Rectal smooth muscle tissue (tissue), 1 donor: ENCODE measurements around the gene CABP7.

Experiments used
- H3K27ac ChIP-seq: one replicate; pipeline ENCODE4 v1.7.0; 2013; ENCODE audit warnings: low read depth, low read length, inconsistent platforms
- H3K27me3 ChIP-seq: one replicate; pipeline ENCODE4 v1.7.0; 2013; ENCODE audit warnings: low read length; ENCODE audit not compliant: control insufficient read depth, insufficient read depth
- H3K36me3 ChIP-seq: one replicate; pipeline ENCODE4 v1.7.0; 2013; ENCODE audit warnings: low read length; ENCODE audit not compliant: control insufficient read depth, insufficient read depth
- H3K4me1 ChIP-seq: one replicate; pipeline ENCODE4 v1.7.0; 2013; ENCODE audit warnings: low read length; ENCODE audit not compliant: control insufficient read depth, insufficient read depth
- H3K4me3 ChIP-seq: one replicate; pipeline ENCODE4 v1.7.0; 2013; ENCODE audit warnings: low read length
- H3K9ac ChIP-seq: one replicate; pipeline ENCODE4 v1.7.0; 2013; ENCODE audit warnings: low read length

The CABP7 gene

DNA sequence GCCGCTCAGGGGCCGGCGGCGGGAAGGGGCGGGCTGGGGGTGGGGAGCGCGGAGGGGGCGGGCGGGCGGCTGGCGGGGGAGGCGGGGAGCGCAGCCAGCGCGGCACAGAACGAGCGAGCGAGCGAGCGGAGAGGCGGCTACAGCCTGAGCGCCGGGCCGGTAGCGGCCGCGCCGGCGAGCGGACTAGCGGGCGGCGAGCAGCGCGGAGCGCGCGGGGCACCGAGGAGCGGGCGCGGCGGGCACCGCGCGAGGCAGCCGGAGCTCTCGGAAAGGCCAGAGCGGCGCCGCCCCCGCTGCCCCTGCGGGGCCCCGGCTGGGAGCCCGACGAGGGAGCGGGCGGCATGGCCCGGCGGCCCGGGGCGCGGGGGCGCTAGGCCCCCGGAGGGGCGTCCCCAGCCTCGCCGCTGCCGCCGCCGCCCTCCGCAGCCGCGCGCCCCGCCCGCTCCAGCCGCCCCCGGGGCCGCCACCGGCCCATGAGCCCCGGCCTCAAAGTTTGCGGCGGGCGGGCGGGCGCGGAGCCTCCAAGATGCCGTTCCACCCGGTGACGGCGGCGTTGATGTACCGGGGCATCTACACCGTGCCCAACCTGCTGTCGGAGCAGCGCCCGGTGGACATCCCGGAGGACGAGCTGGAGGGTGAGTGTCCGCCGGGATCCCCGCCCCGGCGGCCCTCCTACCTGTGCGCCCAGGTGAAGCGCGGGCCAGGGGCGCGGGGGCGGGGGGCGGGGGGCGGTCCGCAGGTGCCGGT is at the start of gene CABP7:
Gene CABP7 (plus strand): TSS at position 105 of the 747 bp plus-strand sequence. CDS start 422 bp downstream, at position 527.
- Histone ChIP-seq H3K4me3 (peak within 1 kb of the TSS; percentile 27), H3K27me3 (peaks cover 20% of the 10 kb centered on the region)

DNA sequence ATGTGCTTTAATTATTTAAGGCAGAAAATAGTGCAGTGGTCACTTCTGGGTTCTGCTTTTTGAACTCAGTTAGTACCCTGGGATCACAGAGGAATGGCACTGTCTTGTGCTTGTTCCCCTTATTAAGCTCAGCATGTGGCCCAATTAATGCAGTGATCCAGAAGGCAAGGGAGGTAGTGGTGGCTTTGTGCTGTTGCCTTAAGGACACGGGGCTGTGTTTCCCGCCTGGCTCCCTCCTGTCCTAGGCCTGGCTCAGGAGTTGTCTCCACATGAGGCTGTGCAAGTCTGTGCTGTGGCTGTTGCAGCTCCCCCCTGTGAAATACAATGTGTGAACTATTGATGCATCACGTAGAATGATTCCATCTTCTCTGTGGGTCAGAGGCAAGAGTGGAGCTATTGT is 49.2 kb upstream of the CABP7 start:
- H3K4me3 ChIP-seq = no peak overlapping the region
- H3K9ac ChIP-seq = no peak overlapping the region
- H3K36me3 ChIP-seq = peaks cover 28% of the 10 kb centered on the region
- no peak overlapping the region for H3K27ac ChIP-seq
- H3K27me3 ChIP-seq = no peaks in the 10 kb centered on the region
- H3K4me1 ChIP-seq = no peaks in the 10 kb centered on the region

More for the DNA sequence above, at the start of gene CABP7:
- Histone ChIP-seq H3K4me1 (no peaks in the 10 kb centered on the region), H3K9ac (no peak within 1 kb of the TSS), H3K27ac (no peak within 1 kb of the TSS), H3K36me3 (no peaks in the 10 kb centered on the region)

DNA sequence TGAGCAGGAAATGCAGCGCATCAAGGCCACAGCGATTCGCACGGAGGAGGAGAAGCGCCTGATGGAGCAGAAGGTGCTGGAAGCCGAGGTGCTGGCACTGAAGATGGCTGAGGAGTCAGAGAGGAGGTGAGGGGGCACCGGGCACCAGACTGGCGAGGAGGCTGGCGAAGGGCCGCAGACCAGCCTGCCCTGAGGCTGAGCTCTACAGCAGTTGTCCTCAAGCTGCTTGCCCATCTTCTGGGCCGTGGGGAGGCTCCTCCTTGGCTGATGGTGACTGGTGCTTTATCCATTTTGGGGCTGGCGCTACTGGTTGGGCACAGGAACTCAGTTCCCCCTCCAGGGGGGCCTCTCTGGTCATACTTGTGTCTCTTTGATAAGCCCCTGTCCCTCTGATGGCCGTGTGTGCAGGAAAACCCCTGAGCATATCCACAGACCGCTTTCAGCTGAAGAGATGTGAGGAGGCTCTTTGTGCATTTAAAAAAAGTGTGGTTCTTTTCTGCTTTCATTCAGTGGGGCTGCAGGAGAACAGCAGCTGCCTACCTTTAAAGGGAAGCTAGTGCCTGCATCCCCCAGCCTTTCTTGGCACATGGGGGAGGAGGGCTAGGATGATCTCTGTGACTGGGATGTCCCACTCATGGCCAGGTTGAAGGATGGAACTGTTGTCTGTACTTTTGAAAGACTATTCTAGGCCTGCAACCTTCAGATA is 46.3 kb upstream of the CABP7 start:
- Histone ChIP-seq H3K36me3 (peaks cover 46% of the 10 kb centered on the region), H3K27ac (no peak overlapping the region), H3K27me3 (no peaks in the 10 kb centered on the region), H3K4me3 (no peak overlapping the region), H3K9ac (no peak overlapping the region), H3K4me1 (no peaks in the 10 kb centered on the region)

DNA sequence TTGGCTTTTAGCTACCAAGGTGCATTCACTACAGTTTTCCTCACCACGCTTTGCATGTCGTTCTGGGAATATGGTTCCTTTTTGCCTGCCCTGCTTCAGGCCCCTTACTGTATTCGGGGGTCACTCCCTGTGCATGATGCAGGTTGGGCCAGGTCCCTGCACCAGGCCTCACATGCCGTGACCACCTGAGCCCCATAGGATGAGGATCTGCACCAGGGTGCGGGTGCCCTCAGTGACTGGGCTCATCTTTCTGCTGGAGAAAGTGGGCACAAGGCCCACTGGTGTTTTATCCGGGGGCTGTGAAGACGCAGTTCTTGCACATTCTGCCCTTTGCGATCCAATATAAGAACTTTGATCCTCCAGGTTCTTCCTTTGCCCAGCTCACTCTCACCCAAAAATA is 45.7 kb upstream of the CABP7 start:
- Histone ChIP-seq H3K4me3 (no peak overlapping the region), H3K27me3 (no peaks in the 10 kb centered on the region), H3K4me1 (no peaks in the 10 kb centered on the region), H3K9ac (no peak overlapping the region), H3K27ac (no peak overlapping the region), H3K36me3 (peaks cover 45% of the 10 kb centered on the region)

DNA sequence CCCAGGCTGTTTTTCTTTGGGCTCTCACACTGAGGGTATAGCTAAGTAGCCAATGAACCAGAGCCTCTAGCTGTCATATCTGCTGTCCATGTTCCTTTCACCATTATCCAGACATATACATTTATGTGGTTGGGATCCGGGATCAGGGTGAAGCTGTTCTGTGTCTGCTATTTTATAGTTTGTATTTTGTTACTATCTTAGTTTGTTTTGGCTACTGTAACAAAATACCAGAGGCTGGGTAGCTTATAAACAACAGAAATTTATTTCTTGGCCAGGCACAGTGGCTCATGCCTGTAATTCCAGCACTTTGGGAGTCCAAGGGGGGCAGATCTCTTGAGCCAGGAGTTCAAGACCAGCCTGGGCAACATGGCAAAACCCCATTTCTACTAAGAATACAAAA is 40.5 kb upstream of the CABP7 start:
- no peak overlapping the region for H3K9ac ChIP-seq
- no peak overlapping the region for H3K4me3 ChIP-seq
- no peaks in the 10 kb centered on the region for H3K27me3 ChIP-seq
- no peak overlapping the region for H3K27ac ChIP-seq
- peaks cover 44% of the 10 kb centered on the region for H3K36me3 ChIP-seq
- H3K4me1 ChIP-seq = peaks cover 4% of the 10 kb centered on the region

DNA sequence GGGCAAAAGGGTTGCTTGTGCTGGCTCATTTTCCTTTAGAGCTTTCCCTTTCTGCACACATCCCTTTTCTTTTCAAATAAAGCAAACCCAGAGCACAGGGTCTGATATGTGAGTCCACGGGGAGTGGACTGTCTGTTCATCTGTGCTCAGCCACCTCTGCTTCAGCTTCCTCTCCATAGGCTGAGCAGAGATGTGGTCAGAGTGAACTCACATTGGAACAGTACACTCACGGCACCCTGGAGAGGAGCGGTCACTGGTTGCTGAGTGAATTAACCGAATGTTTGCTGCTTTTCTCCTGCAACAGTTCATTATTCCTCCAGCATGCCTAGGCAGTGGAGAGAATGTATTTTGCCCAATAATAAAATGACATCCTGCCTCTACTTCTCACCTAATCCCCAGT is 36.3 kb upstream of the CABP7 start:
- Histone ChIP-seq H3K27ac (no peak overlapping the region), H3K4me3 (no peak overlapping the region), H3K9ac (no peak overlapping the region), H3K4me1 (peaks cover 4% of the 10 kb centered on the region), H3K27me3 (no peaks in the 10 kb centered on the region), H3K36me3 (peaks cover 17% of the 10 kb centered on the region)

DNA sequence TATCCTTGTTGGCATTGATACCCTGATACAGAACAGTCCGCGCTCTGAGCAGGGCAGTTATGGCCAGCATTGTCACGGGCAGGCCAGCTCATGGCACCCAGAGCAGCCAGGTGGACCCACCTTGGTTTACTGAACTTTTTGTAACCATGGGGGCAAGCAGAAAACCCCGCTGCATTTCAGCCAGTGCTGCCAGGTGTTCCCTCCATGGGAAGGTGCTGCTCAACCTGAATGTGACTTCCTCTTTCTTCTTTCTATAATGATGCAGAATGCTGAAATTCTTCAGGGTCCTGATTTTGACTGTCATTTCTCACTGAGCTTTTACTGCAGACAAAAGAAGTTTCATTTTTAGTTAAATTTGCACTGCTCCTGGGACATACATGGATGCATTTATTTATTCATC is 35.6 kb upstream of the CABP7 start:
- Histone ChIP-seq H3K4me1 (peaks cover 4% of the 10 kb centered on the region), H3K4me3 (no peak overlapping the region), H3K9ac (no peak overlapping the region), H3K27me3 (no peaks in the 10 kb centered on the region), H3K36me3 (peaks cover 14% of the 10 kb centered on the region), H3K27ac (no peak overlapping the region)

DNA sequence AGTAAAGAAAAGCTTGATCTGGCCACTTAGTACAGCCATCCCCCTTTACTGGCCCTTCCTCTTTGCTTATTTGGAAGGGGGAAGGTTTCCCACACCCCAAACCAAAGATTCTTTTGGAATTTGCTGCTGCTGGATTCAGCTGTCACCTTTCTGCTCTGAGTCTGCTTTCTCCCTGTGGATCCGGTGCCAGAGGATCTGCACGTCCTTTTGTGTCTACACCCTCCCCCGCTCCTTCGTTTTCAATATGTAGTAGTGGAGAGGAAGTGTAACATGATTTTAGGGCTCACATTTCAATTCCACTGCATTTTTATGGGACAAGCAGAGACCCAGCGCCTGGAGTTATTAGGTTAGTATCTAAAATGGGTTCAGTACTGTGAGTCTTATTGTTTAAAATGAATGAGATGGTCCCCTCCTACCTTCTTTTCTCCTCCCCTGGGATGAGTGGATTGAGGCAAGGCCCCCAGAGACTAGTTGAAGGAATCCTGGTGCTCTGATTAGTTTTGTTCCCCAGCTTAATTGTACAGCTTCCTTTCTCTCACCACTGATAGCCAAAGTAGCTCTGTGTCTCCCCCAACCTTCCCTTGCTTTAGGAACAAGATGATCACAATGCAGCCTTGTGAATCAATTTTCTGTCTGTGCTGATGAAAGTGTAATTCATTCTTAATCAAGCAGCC is 30.5 kb upstream of the CABP7 start:
- Histone ChIP-seq H3K4me3 (no peak overlapping the region), H3K27me3 (no peaks in the 10 kb centered on the region), H3K4me1 (peaks cover 4% of the 10 kb centered on the region), H3K27ac (no peak overlapping the region), H3K36me3 (peaks cover 14% of the 10 kb centered on the region), H3K9ac (no peak overlapping the region)

DNA sequence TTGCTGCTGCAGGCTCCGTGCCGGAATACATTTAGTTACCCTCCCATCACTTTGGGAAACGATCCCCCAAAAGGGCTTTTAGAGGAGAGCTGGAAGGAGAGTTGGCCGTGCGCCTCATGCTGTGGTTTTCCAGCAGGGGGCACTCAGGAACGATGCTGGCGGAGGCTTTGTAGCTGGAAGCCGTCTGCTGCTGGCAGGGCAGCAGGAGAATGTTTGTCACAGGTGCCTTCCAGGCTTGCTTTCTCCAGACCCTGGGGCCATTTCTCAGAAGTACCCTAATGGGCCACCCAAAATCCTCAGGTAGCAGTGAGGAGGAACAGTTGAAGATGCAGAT is 30.0 kb upstream of the CABP7 start:
- H3K4me1 ChIP-seq = peaks cover 4% of the 10 kb centered on the region
- H3K4me3 ChIP-seq = no peak overlapping the region
- H3K9ac ChIP-seq = no peak overlapping the region
- no peaks in the 10 kb centered on the region for H3K27me3 ChIP-seq
- peaks cover 14% of the 10 kb centered on the region for H3K36me3 ChIP-seq
- H3K27ac ChIP-seq = no peak overlapping the region

DNA sequence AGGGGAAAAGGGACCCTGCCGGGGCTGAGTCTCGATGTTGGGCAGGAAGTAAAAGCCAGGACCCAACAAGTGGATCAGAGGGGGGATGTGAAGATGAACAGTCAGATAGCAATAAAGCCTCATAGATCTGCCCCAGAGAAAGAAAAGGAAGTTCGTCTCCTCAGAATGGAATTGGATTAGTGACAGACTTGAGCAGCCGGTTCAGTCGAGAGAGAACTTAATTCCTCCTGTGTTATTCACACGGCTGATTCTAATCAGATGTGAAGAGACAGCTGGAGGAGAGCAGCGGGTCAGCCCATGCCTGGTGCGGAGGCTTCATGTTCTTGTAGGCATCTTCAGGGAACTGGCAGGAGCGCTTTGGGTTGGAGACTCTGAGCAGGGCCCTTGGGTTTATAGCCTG is 29.3 kb upstream of the CABP7 start:
- Histone ChIP-seq H3K9ac (no peak overlapping the region), H3K4me3 (no peak overlapping the region), H3K4me1 (peaks cover 4% of the 10 kb centered on the region), H3K27ac (no peak overlapping the region), H3K36me3 (peaks cover 14% of the 10 kb centered on the region), H3K27me3 (no peaks in the 10 kb centered on the region)

DNA sequence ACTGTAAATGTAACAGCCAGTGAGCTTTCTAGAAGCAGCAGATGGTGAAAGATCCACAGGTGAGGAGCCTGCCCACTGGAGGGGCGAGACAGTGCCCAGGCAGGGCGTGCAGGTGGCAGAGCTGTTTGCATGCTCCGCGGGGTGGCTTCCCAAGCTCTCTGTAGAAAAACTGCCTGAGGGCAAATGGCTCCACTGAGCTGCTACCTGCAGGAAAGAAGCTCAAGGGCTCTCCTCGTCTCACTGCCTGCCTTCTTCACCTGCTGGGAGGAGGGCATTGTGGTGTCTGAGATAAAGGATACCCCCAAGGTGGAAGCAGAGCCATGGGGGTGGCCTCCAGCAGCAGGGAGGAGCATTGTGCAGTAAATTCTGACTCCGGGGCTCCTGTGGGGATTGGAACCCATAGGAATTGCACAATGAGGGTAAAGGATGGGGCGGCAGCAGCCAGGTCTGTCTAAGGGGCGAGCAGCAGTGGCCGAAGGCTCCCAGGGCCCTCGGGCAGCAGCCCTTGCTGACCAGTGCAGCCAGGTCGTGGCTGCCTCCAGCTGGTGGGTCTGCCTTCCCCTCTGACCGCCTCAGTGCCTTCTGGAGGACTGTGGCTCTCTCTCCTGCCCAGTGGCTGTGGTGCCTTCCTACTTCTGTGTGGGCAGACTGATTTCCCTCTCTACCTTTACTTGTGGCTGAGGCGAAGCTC is 28.0 kb upstream of the CABP7 start:
- no peak overlapping the region for H3K9ac ChIP-seq
- H3K36me3 ChIP-seq = peaks cover 15% of the 10 kb centered on the region
- H3K27me3 ChIP-seq = no peaks in the 10 kb centered on the region
- peaks cover 4% of the 10 kb centered on the region for H3K4me1 ChIP-seq
- no peak overlapping the region for H3K27ac ChIP-seq
- no peak overlapping the region for H3K4me3 ChIP-seq

DNA sequence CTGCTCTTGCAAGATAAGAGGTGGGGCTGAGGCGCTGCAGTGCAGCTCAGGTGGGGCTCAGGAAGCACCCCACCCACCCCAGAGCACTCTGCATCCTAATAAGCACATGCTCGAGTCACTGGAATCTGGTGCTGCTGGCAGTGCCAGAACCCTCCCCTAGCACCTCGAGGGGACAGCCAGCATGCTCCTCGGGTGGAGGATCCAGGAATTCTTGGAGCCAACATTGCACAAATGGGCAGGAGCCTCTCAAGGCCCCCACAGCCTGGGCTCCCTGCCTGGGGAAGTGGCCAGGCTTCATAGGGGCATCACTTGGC is 27.5 kb upstream of the CABP7 start:
- Histone ChIP-seq H3K9ac (no peak overlapping the region), H3K4me1 (peaks cover 4% of the 10 kb centered on the region), H3K36me3 (peaks cover 15% of the 10 kb centered on the region), H3K27me3 (no peaks in the 10 kb centered on the region), H3K4me3 (no peak overlapping the region), H3K27ac (no peak overlapping the region)
